Brain pericyte (primary cell): ENCODE results near the gene AMIGO1.
"Not testable (repeated sequence)": the region's sequence is repeated elsewhere in the genome, so short reads cannot be mapped to it uniquely, and the experiment has no call there.

Experiments
- DNase-seq: peaks from one replicate; pipeline ENCODE4 v3.0.0-alpha.2; 2012; ENCODE audit warnings: low read depth, low spot score

AMIGO1 gene

GRCh38 chr1:109483672-109484518 is 25.6 kb downstream of the AMIGO1 start, which contains the start of gene ATXN7L2:
ATXN7L2 (plus strand) TSS chr1:109483905; CDS start chr1:109483954, 49 bp downstream.
- DNase-seq: peak; percentile 47

GRCh38 chr1:109482791-109483671 is 26.5 kb downstream of the AMIGO1 start:
- no peak for DNase-seq

GRCh38 chr1:109482242-109482641 is 27.3 kb downstream of the AMIGO1 start:
- DNase-seq: no peak

DNA sequence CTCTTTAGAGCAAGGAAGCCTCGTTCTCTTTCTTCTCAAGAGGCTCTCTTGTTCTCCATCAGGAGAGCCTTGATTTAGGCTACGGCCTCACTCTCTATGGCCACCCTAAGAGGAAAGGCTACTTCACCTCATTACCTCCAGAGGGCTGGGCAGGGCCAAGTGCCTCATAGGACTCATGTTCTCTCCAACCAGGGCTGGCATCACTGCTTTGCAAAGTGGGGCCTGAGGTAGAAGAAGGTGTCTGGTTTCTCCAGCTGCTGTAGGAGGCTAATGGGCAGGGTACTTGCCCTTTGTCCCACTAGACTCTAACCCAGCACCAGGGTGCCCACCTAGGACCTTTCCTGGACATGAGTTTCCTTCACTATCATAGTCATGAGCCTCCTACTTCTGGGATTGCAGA is 27.9 kb downstream of the AMIGO1 start:
- no peak for DNase-seq

GRCh38 chr1:109479901-109480300 is 29.6 kb downstream of the AMIGO1 start:
- DNase-seq: no peak

DNA sequence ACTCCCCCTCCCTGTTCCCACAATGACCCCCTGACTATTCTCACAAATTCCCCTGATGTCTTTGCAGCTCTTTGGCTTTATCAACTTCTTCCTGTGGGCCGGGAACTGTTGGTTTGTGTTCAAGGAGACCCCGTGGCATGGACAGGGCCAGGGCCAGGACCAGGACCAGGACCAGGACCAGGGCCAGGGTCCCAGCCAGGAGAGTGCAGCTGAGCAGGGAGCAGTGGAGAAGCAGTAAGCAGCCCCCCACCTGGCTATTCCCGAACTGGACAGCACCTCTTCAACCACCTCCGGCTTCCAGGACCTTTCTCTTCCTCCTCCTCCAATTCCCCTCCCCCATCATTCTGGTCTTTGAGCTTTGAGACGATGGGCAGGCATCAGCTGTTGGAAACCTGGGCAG is 30.2 kb downstream of the AMIGO1 start:
- DNase-seq: no peak

- DNase-seq: no peak
These were observed 30.7 kb downstream of the AMIGO1 start for GRCh38 chr1:109478806-109479205.

- no peak for DNase-seq
These were observed 31.7 kb downstream of the AMIGO1 start for GRCh38 chr1:109477821-109478220.

GRCh38 chr1:109476825-109477224 is 32.7 kb downstream of the AMIGO1 start:
- no peak for DNase-seq

DNA sequence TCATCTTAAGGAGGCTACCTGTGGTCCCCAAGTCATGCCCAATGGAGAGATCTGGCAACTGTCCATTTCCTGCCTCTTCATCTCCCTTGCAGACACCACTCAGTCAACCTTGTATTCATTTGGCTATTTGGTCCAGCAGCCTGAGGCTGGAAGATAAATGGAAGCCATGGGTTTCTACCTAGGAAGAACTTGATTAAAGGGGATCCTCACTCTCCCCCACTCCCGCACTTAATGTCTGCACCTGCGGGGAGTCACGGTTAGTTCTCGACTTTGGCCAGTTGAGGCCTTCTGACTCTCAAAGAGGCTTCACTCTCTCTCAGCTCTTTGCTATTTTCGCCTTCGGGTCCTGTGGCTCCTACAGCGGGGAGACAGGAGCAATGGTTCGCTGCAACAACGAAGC is 34.3 kb downstream of the AMIGO1 start:
- no peak for DNase-seq

DNA sequence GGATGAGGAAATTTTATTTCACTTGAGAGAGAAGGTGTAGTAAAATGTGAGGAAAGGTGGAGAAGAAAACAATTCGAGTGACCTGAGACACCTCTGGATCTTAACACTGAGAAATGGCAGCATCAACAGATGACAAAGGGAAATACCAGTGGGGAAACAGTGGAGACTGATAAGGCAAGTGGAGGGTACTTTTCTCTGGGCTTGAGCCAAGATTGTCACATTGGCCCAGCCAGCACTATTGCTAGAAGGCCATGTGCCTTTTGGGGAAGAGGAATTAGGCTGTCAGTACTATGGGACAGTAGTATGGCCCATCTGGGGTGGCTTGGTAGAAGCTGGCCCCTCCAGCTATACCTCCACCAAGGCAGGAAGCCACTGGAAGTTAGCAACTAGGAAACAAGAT is 34.8 kb downstream of the AMIGO1 start:
- no peak for DNase-seq

GRCh38 chr1:109473284-109474057 is 36.1 kb downstream of the AMIGO1 start:
- DNase-seq: not testable (repeated sequence)

GRCh38 chr1:109472779-109473178 is 36.7 kb downstream of the AMIGO1 start:
- no peak for DNase-seq

GRCh38 chr1:109470245-109470644 is 39.3 kb downstream of the AMIGO1 start:
- DNase-seq: no peak

DNA sequence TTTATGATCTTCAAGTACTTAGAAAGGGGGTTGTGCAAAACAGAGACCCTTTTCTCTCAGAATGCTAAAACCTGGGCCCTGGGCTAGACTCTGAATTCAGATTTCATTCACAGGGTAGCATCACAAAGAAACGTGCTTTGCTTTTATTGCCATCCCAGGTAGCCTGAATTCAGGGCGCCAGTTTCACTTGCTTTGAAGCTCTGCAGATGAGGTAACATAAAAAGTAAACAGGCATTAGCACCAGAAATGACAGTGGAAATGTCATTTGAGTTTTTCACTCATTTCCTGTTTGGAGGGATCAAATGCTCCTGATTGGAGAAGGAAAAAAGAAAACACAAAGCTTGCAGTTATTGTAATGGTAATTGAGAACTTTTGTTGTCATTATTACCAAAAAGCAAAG is 40.6 kb downstream of the AMIGO1 start:
- DNase-seq: no peak

- no peak for DNase-seq
These were observed 41.5 kb downstream of the AMIGO1 start for GRCh38 chr1:109468061-109468460.

DNA sequence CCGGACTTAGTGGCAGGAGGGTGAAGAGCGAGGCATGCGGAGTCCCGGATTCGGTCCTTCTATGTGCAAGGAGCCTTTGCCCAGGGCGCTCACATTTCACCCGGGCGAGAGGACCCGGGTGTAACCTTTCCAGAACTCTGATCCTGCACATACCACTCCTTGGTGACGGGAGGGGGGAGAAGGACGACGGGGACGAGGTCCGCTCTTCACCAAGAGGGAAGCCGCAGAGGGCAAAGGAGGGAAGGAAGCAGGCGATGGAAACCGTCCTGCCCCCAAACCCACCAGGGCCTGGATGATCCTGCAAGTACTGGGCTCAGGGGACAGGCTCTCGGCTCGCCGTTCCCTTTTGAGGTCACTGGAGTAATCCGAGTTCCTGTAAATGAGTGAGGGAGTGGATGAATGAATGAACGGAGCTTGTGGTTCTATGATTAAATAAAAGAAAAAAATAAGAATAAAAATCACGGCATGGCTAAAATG is 42.2 kb downstream of the AMIGO1 start:
- no peak for DNase-seq

DNA sequence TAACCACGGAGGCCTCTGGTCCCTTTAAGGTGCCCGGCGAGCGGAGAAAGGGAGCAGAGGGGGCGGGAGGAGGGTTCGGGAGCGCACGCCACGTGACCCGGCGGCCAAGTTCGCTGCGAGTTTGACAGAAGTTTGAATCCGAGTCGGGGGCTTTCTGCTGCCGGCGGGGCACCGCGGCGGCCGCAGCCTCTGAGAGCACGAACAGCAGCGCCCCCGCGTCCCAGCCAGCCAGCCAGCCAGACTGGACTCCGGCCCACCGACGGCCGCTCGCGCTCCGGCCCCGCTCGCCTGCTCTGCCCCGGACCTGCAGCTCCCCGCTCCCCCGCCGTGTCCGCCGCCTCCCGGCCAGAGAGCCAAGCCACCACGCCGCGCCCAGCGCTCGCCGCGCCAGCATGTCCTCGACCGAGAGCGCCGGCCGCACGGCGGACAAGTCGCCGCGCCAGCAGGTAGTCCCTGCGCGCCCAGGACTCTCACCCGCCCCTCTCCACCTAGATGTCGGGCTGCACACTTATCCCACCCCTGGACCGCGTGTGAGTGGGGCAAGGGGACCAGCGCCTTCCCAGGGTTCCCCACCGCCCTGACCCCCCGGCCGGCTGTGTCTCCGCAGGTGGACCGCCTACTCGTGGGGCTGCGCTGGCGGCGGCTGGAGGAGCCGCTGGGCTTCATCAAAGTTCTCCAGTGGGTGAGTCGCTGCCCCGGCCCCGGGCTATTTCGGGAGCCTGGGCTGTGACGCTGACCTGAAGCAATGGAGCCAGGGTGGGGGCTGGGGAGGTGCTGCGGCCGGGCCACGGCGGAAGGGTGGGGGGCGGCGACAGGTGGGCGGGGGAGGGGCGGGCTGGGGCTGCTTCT is 42.9 kb downstream of the AMIGO1 start, which contains the start of gene SYPL2:
Gene SYPL2, plus strand, starts transcription at position 95 of the 849 bp plus-strand sequence. Its CDS starts 298 bp downstream, at position 393.
- no peak for DNase-seq

GRCh38 chr1:109466125-109466451 is 43.4 kb downstream of the AMIGO1 start:
- DNase-seq: no peak

- DNase-seq: no peak
These were observed 51.7 kb downstream of the AMIGO1 start for GRCh38 chr1:109457819-109458218.
